MCF 10A (cell line): ENCODE measurements around the gene DPYD. TPM values are rescaled to one million over a fixed set of nuclear protein-coding genes. Genes with fewer than 3 reads are reported as not detected.

Experiments used
- Bru-seq: library from RNA; stranded (reverse); fragments of 400-500 nt; gene quantifications from one replicate; lab custom pipeline; 2021; lab: Mats Ljungman, UMichigan
- BruChase-seq, 2 experiments: library from RNA; stranded (reverse); fragments of 400-500 nt; gene quantifications; one replicate each; lab custom pipeline; 2021; lab: Mats Ljungman, UMichigan
- BruUV-seq: library from RNA; stranded (reverse); fragments of 400-500 nt; replicated peaks from 2 replicates; lab custom pipeline; 2021; lab: Mats Ljungman, UMichigan
- CTCF ChIA-PET: fragments of 300-600 bp; sonication (Branson Sonifier 250); formaldehyde crosslinking; extraction: SDS; loops from one replicate; lab custom pipeline; 2021; ENCODE audit warnings: antibody characterized with exemption, inconsistent platforms; lab: Yijun Ruan, JAX
- POLR2A ChIA-PET: fragments of 300-600, 350-650 bp; sonication (Branson Sonifier 250); formaldehyde crosslinking; extraction: SDS; loops from one replicate; lab custom pipeline; 2020; ENCODE audit warnings: antibody characterized with exemption, inconsistent platforms; lab: Yijun Ruan, JAX
- DNase-seq: peaks from one replicate; pipeline ENCODE4 v3.0.0-alpha.2; 2018; ENCODE audit not compliant: unreplicated experiment
- H3K27ac Mint-ChIP-seq: one replicate; pipeline ENCODE4 v1.8.0; 2022; ENCODE audit warnings: mild to moderate bottlenecking, low read depth, mixed read lengths; ENCODE audit not compliant: unreplicated experiment
- H3K27me3 Mint-ChIP-seq: one replicate; pipeline ENCODE4 v1.8.0; 2022; ENCODE audit warnings: mixed read lengths; ENCODE audit not compliant: insufficient read depth, unreplicated experiment
- H3K36me3 Mint-ChIP-seq: one replicate; pipeline ENCODE4 v1.8.0; 2022; ENCODE audit warnings: mild to moderate bottlenecking, moderate library complexity, mixed read lengths; ENCODE audit not compliant: insufficient read depth, unreplicated experiment
- H3K4me1 Mint-ChIP-seq: one replicate; pipeline ENCODE4 v1.8.0; 2022; ENCODE audit warnings: mixed read lengths; ENCODE audit not compliant: insufficient read depth, unreplicated experiment
- H3K4me3 Mint-ChIP-seq: one replicate; pipeline ENCODE4 v1.8.0; 2022; ENCODE audit warnings: mild to moderate bottlenecking, moderate library complexity, mixed read lengths; ENCODE audit not compliant: unreplicated experiment
- H3K9me3 Mint-ChIP-seq: one replicate; pipeline ENCODE4 v1.8.0; 2022; ENCODE audit warnings: mixed read lengths; ENCODE audit not compliant: unreplicated experiment
- CTCF ChIP-seq: fragments of 200-600 bp; IDR thresholded peaks from one replicate; pipeline ENCODE4 v1.8.0; 2022; ENCODE audit warnings: antibody characterized with exemption, mild to moderate bottlenecking; ENCODE audit not compliant: unreplicated experiment
- intact Hi-C: fragments of 100-400 bp; cut with micrococcal nuclease; formaldehyde crosslinking; loops from 2 replicates; pipeline ENCODE4 v1.14.1; 2022
- long read RNA-seq: library from polyadenylated mRNA; stranded (forward); transcript quantifications from one replicate; pipeline ENCODE4 v2.0.0, GENCODE V29; 2022
- total RNA-seq: library from RNA; stranded (reverse); gene quantifications from 2 replicates; pipeline ENCODE4 v1.2.3, GENCODE V29; 2022

Gene DPYD
- 37.4 and 48.2 TPM in 2 replicates for total RNA-seq
- Bru-seq, nascent RNA = percentile 88 among the genes with signal in this experiment
- BruChase-seq, experiment 1, labeled RNA remaining after a 6-hour chase = percentile 63 among the genes with signal in this experiment
- percentile 72 among the genes with signal in this experiment for BruChase-seq, experiment 2, labeled RNA remaining after a 2-hour chase
- long read RNA-seq, full-length matches to known transcripts = 108 of 186 reads
- long read RNA-seq, partial matches to known transcripts = 27 of 186 reads
- long read RNA-seq, other reads (novel, unspliced or antisense) = 51 of 186 reads

GRCh38 chr1:97920832-97921571 lies at the start of gene DPYD:
Gene DPYD, minus strand, starts transcription at chr1:97921034. Its CDS starts 112 bp downstream, at chr1:97920922.
- Mint-ChIP-seq H3K9me3 (peaks cover 3% of the 10 kb centered on the region), H3K36me3 (peaks cover 6% of the 10 kb centered on the region), H3K4me3 (peak within 1 kb of the TSS; percentile 98), H3K27me3 (no peaks in the 10 kb centered on the region), H3K4me1 (peaks cover 34% of the 10 kb centered on the region), H3K27ac (peak within 1 kb of the TSS; percentile 89)
- ChIA-PET POLR2A (interaction anchor here (0.7 to 8.8 kb wide), 35 partner anchors 8 to 1198 kb away, joined by 3 to 377 read pairs (median 3); no protein-coding TSS in a partner anchor), CTCF (interaction anchor here (1.3 to 1.8 kb wide), 3 partner anchors 10 to 547 kb away, joined by 5 to 8 read pairs (median 8); no protein-coding TSS in a partner anchor)
- DNase-seq = peak; percentile 84
- intact Hi-C loops = loop anchor here (1.0 to 5.0 kb wide), 3 partner anchors 17 to 546 kb away; no protein-coding TSS in a partner anchor
- no peak for TF ChIP-seq CTCF
- BruUV-seq = no TSS peak

DNA sequence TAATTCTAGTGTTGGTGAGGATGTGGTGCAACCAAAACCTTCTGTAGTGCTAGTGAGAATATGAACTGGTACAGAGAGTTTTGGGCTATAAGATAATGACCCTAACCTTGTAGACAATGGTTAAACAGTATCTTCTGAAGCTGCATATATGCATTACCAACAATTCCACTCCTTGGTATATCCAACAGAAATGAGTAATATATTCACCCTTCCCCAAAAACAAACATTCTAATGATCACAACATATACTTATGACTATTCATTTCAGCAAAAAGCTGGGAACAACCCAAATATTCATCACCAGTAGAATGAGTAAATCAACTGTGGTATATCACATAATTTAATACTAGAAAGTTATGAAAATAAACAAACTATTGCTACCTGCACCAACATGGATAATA lies 39.6 kb upstream of the DPYD start:
- Mint-ChIP-seq H3K4me3 (no peak overlapping the region), H3K27ac (no peak overlapping the region), H3K27me3 (no peaks in the 10 kb centered on the region), H3K36me3 (no peaks in the 10 kb centered on the region), H3K9me3 (no peaks in the 10 kb centered on the region), H3K4me1 (no peaks in the 10 kb centered on the region)
- no peak for TF ChIP-seq CTCF
- ChIA-PET CTCF (no interaction called here), POLR2A (no interaction called here)
- intact Hi-C loops = no loop called here
- DNase-seq = no peak
- BruUV-seq = no TSS peak

DNA sequence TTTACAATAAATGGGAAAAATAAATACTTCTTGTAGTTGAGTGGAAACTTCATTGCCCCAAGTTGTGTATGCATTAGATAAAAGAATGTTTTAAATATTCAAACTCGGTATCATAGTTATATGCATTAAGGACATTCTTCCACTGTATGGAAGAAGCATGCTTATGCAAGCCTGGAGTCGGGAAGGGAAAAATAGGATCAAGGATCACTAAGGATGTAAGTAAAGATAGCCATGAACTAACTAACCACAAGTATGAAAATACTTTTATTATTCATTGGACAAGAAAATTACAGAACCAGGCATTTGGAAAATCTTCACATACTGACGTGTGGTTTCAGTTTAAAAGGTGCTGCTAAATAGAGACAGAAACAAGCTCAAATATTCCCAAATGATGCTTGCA lies 26.9 kb upstream of the DPYD start:
- BruUV-seq = no TSS peak
- intact Hi-C loops = no loop called here
- Mint-ChIP-seq H3K4me3 (no peak overlapping the region), H3K4me1 (no peaks in the 10 kb centered on the region), H3K36me3 (no peaks in the 10 kb centered on the region), H3K27ac (no peak overlapping the region), H3K27me3 (no peaks in the 10 kb centered on the region), H3K9me3 (no peaks in the 10 kb centered on the region)
- TF ChIP-seq CTCF = no peak
- CTCF ChIA-PET = no interaction called here
- POLR2A ChIA-PET = interaction anchor here (1.0 kb wide), 1 partner anchor 27 kb away, joined by 3 read pairs; the partner anchor contains the start of gene DPYD
- DNase-seq = no peak

DNA sequence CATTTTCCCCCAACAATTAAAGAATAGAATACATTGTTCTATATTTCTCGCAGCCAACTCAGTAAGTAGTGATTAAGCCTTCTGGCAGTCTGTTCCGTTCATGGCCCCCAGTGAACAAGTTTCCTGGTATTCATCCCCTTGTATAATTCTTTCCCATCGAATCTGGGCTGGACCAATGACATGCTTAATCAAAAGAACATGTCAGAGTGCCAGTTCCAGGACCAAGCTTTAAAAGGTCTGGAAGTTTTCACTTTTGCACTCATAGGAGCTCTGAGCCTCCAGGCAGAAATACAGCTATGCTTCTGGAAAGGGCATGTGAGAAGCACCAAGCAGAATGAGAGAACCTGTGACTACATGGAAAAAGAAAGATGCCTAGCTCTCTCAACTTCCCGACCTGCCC lies 22.5 kb upstream of the DPYD start:
- CTCF ChIA-PET = interaction anchor here (0.5 to 0.7 kb wide), 2 partner anchors 15 to 104 kb away, joined by 3 to 4 read pairs; no protein-coding TSS in a partner anchor
- Mint-ChIP-seq H3K27me3 (no peaks in the 10 kb centered on the region), H3K4me3 (no peak overlapping the region), H3K27ac (no peak overlapping the region), H3K9me3 (no peaks in the 10 kb centered on the region), H3K36me3 (no peaks in the 10 kb centered on the region), H3K4me1 (peaks cover 7% of the 10 kb centered on the region)
- BruUV-seq = no TSS peak
- TF ChIP-seq CTCF = no peak
- DNase-seq = no peak
- intact Hi-C loops = no loop called here
- POLR2A ChIA-PET = interaction anchor here (1.2 kb wide), 1 partner anchor 22 kb away, joined by 3 read pairs; the partner anchor contains the start of gene DPYD
